GM12892 (cell line): ENCODE measurements around the gene TATDN2.
A peak's percentile ranks its signal among the peaks of the same experiment; 100 is the strongest.

Experiments used
- DNase-seq: peaks from one replicate; pipeline ENCODE4 v3.0.0; 2011; ENCODE audit not compliant: insufficient read length
- FAIRE-seq: peaks from 2 replicates; lab custom pipeline; 2011; peaks lifted over from hg19 to GRCh38; lab: Jason Lieb, UNC
- POLR2A ChIP-seq: IDR thresholded peaks from 2 replicates; pipeline ENCODE4 v1.6.1; 2011; ENCODE audit warnings: low read depth, low read length, control low read depth
- POLR2AphosphoS5 ChIP-seq: IDR thresholded peaks from 2 replicates; pipeline ENCODE4 v1.6.1; 2011; ENCODE audit warnings: low read depth, low read length, control low read depth
- TAF1 ChIP-seq: IDR thresholded peaks from 2 replicates; pipeline ENCODE4 v1.6.1; 2011; ENCODE audit warnings: low read depth, mild to moderate bottlenecking, control low read depth, low read length, borderline replicate concordance

TATDN2 gene

GRCh38 chr3:10240799-10241198, 7.5 kb upstream of the TATDN2 start:
- TF ChIP-seq POLR2AphosphoS5: no peak
- no peak for TF ChIP-seq TAF1
- no peak for TF ChIP-seq POLR2A
- FAIRE-seq (no peak), DNase-seq (no peak)

GRCh38 chr3:10242182-10243065, 5.8 kb upstream of the TATDN2 start:
- TF ChIP-seq POLR2AphosphoS5: no peak
- no peak for TF ChIP-seq TAF1
- no peak for TF ChIP-seq POLR2A
- FAIRE-seq: peak; percentile 27
- no peak for DNase-seq

- TF ChIP-seq TAF1: no peak
- TF ChIP-seq POLR2A: no peak
- TF ChIP-seq POLR2AphosphoS5: no peak
- FAIRE-seq (no peak), DNase-seq (no peak)
These were observed 4.2 kb upstream of the TATDN2 start for GRCh38 chr3:10244009-10244408.

- TF ChIP-seq POLR2AphosphoS5 (no peak), TAF1 (no peak), POLR2A (no peak)
These were observed 3.1 kb upstream of the TATDN2 start for GRCh38 chr3:10245081-10245712.

GRCh38 chr3:10247679-10248183, 528 bp upstream of the TATDN2 start:
- FAIRE-seq (no peak), DNase-seq (no peak)
- TF ChIP-seq TAF1 (no peak), POLR2A (no peak), POLR2AphosphoS5 (no peak)

More at GRCh38 chr3:10245081-10245712, 3.1 kb upstream of the TATDN2 start:
- FAIRE-seq: no peak
- DNase-seq: no peak

- FAIRE-seq (peak; percentile 50), DNase-seq (peak; percentile 50)
- TF ChIP-seq POLR2AphosphoS5 (no peak; the same call in 1 of the 2 replicates), POLR2A (peak; percentile 52; the same call in 1 of the 2 replicates), TAF1 (no peak)
These were observed 907 bp downstream of the TATDN2 start for GRCh38 chr3:10248984-10249748.

GRCh38 chr3:10249833-10250232, 1.6 kb downstream of the TATDN2 start:
- TF ChIP-seq POLR2AphosphoS5 (no peak), TAF1 (no peak), POLR2A (no peak)
- no peak for FAIRE-seq
- DNase-seq: no peak

- no peak for TF ChIP-seq POLR2A
- no peak for TF ChIP-seq TAF1
- TF ChIP-seq POLR2AphosphoS5: no peak
- DNase-seq (no peak), FAIRE-seq (no peak)
These were observed 2.7 kb downstream of the TATDN2 start for GRCh38 chr3:10251006-10251405.

GRCh38 chr3:10253731-10254130, 5.5 kb downstream of the TATDN2 start:
- FAIRE-seq (no peak), DNase-seq (no peak)
- TF ChIP-seq POLR2A: no peak
- no peak for TF ChIP-seq TAF1
- no peak for TF ChIP-seq POLR2AphosphoS5

GRCh38 chr3:10255835-10256234, 7.6 kb downstream of the TATDN2 start:
- no peak for FAIRE-seq
- TF ChIP-seq POLR2A: no peak
- TF ChIP-seq TAF1: no peak
- TF ChIP-seq POLR2AphosphoS5: no peak
- no peak for DNase-seq

- TF ChIP-seq POLR2AphosphoS5: no peak
- TF ChIP-seq TAF1: no peak
- FAIRE-seq: no peak
- no peak for DNase-seq
These were observed 10.8 kb downstream of the TATDN2 start for GRCh38 chr3:10259036-10259435.

GRCh38 chr3:10259798-10260197, 11.5 kb downstream of the TATDN2 start:
- TF ChIP-seq POLR2A (no peak), TAF1 (no peak), POLR2AphosphoS5 (no peak)
- DNase-seq (no peak), FAIRE-seq (no peak)
